HepG2 (cell line): ENCODE data around the gene AXDND1. TPM values are rescaled to one million over a fixed set of nuclear protein-coding genes. Genes with fewer than 3 reads are reported as not detected.

Source experiments
- DPF2 ChIP-seq: sonication (generic); formaldehyde crosslinking; IDR thresholded peaks from 2 replicates; pipeline ENCODE4 v1.4.0; 2020; ENCODE audit warnings: mild to moderate bottlenecking, low read depth, missing genetic modification reagents, borderline replicate concordance
- EED ChIP-seq: sonication (generic); formaldehyde crosslinking; IDR thresholded peaks from 2 replicates; pipeline ENCODE4 v1.5.0; 2020; ENCODE audit warnings: mild to moderate bottlenecking, missing genetic modification reagents
- ELF3 ChIP-seq: IDR thresholded peaks from 2 replicates; pipeline ENCODE4 v1.6.1; 2016; ENCODE audit warnings: missing genetic modification reagents, missing compliant biosample characterization
- KDM6A ChIP-seq: IDR thresholded peaks from 2 replicates; pipeline ENCODE4 v1.6.1; 2016; ENCODE audit warnings: low read depth
- SALL1 ChIP-seq: sonication (generic); formaldehyde crosslinking; IDR thresholded peaks from 2 replicates; pipeline ENCODE4 v1.8.0; 2022; ENCODE audit warnings: mild to moderate bottlenecking, missing genetic modification reagents
- SIX4 ChIP-seq: sonication (generic); formaldehyde crosslinking; IDR thresholded peaks from 2 replicates; pipeline ENCODE4 v1.4.0; 2020; ENCODE audit warnings: missing genetic modification reagents
- UBTF ChIP-seq: sonication (generic); formaldehyde crosslinking; IDR thresholded peaks from 2 replicates; pipeline ENCODE4 v1.4.0; 2020; ENCODE audit warnings: mild to moderate bottlenecking, missing genetic modification reagents
- ZBTB42 ChIP-seq: sonication (generic); formaldehyde crosslinking; IDR thresholded peaks from 2 replicates; pipeline ENCODE4 v1.5.0; 2020; ENCODE audit warnings: mild to moderate bottlenecking, missing genetic modification reagents
- ZFP36L1 ChIP-seq: sonication (generic); formaldehyde crosslinking; IDR thresholded peaks from 2 replicates; pipeline ENCODE4 v1.8.0; 2022; ENCODE audit warnings: mild to moderate bottlenecking, missing genetic modification reagents, moderate library complexity
- ZNF136 ChIP-seq: sonication (generic); formaldehyde crosslinking; IDR thresholded peaks from 2 replicates; pipeline ENCODE4 v1.8.1; 2022; ENCODE audit warnings: low read depth, mild to moderate bottlenecking, moderate library complexity, missing genetic modification reagents
- ZNF44 ChIP-seq: sonication (generic); formaldehyde crosslinking; IDR thresholded peaks from 2 replicates; pipeline ENCODE4 v1.5.1; 2020; ENCODE audit warnings: mild to moderate bottlenecking, missing genetic modification reagents
- ZNF674 ChIP-seq: sonication (generic); formaldehyde crosslinking; IDR thresholded peaks from 2 replicates; pipeline ENCODE4 v1.5.0; 2020; ENCODE audit warnings: low read depth, mild to moderate bottlenecking, missing genetic modification reagents
- ZSCAN25 ChIP-seq: sonication (generic); formaldehyde crosslinking; IDR thresholded peaks from 2 replicates; pipeline ENCODE4 v1.8.0; 2022; ENCODE audit warnings: mild to moderate bottlenecking, missing genetic modification reagents
- ZSCAN31 ChIP-seq: sonication (generic); formaldehyde crosslinking; IDR thresholded peaks from 2 replicates; pipeline ENCODE4 v1.5.0; 2020; ENCODE audit warnings: low read depth, mild to moderate bottlenecking, missing genetic modification reagents
- polyA plus RNA-seq, 8 experiments: library from polyadenylated mRNA; depleted of rRNA in 3 of 8; stranded (reverse) in 7 of 8; unstranded in 1 of 8; fragments of >200 nt; fragmentation: Illumina TruSeq in 4 of 8; extraction: Trizol in 4 of 8; gene quantifications; 2 replicates each; pipeline versions ENCODE4 v1.2.1 to v1.2.3, GENCODE V29; 2011 to 2016; ENCODE audit warnings: low read depth in 4 of 8, missing spikeins in 1 of 8, mixed read lengths in 1 of 8; ENCODE audit not compliant: insufficient read depth in 1 of 8
- total RNA-seq, 5 experiments: library from RNA; depleted of rRNA; stranded (reverse); fragments of >200 nt; fragmentation: Illumina TruSeq; extraction: Trizol; gene quantifications; 2 replicates each; pipeline ENCODE4 v1.2.3, GENCODE V29; 2016; ENCODE audit warnings: low read depth in 1 of 5
- TF ChIP-seq, protein P1 (sequence below): sonication (generic); formaldehyde crosslinking; IDR thresholded peaks from 2 replicates; pipeline ENCODE4 v1.8.0; 2022; ENCODE audit warnings: missing genetic modification reagents, low read depth, mild to moderate bottlenecking, borderline replicate concordance
- TF ChIP-seq, protein P2 (sequence below): sonication (generic); formaldehyde crosslinking; conservative IDR thresholded peaks from 2 replicates; pipeline ENCODE4 v1.4.0; 2020; ENCODE audit warnings: mild to moderate bottlenecking, missing genetic modification reagents, moderate library complexity
- TF ChIP-seq, protein P3 (sequence below): sonication (generic); formaldehyde crosslinking; IDR thresholded peaks from 2 replicates; pipeline ENCODE4 v1.4.0; 2020; ENCODE audit warnings: mild to moderate bottlenecking, missing genetic modification reagents

The AXDND1 gene
- total and polyA plus RNA-seq, 2 of the 13 experiments (the other 11 are each of a cell fraction or from before 2014, with no cell fraction given): 0.15 to 0.40 TPM

DNA sequence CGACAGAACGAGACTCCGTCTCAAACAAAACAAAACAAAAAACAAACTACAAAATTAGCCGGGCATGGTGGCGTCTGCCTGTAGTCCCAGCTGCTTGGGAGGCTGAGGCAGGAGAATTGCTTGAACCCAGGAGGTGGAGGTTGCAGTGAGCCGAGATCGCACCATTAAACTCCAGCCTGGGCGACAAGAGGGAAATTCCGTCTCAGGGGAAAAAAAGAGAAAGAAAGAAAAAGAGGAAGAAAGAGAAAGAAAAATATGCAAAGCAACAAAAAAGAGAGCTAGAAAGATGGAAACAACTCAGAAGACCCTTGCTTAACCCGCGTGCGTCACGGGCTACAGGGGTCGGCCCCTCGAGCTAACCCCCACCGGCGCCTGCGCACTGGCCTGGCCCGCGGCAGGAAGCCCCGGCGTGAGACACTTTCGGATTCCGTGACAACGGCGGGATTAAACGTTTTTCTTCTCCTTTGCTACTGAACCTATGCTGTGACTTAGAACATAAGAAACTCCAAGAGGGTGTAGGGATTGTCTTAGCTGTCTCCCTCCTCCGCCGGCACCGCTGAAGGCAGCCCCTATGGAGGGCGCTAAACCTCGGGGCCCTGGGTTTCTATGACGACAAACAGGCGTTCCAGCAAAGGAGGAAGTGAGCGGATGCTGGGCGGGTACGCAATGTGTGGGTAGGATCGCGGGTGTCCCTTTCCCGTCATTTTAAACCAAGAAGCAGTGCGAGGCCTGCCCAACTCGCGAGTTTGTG, at the start of gene AXDND1 (continued):
- TF ChIP-seq, protein P1, sequence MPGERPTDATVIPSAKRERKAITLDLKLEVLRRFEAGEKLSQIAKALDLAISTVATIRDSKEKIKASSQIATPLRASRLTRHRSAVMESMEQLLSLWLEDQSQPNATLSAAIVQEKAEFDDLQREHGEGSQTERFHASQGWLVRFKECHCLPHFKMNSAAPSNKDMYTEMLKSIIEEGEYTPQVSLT (CRISPR knock-in tag): no peak
- TF ChIP-seq ZNF136 (no peak), ZNF674 (CRISPR knock-in tag) (no peak), UBTF (CRISPR knock-in tag) (peak; percentile 62), ZNF44 (CRISPR knock-in tag) (no peak), KDM6A (no peak), ZFP36L1 (no peak), ZSCAN25 (CRISPR knock-in tag) (no peak), EED (CRISPR knock-in tag) (no peak), SALL1 (CRISPR knock-in tag) (peak; percentile 77; the same call in 1 of the 2 replicates), DPF2 (CRISPR knock-in tag) (no peak), ZSCAN31 (no peak), SIX4 (CRISPR knock-in tag) (no peak), ZBTB42 (CRISPR knock-in tag) (0 out of 2 replicates have a peak, but pooled peaks have one; percentile 33), ELF3 (peak; percentile 86)
- TF ChIP-seq, protein P2, sequence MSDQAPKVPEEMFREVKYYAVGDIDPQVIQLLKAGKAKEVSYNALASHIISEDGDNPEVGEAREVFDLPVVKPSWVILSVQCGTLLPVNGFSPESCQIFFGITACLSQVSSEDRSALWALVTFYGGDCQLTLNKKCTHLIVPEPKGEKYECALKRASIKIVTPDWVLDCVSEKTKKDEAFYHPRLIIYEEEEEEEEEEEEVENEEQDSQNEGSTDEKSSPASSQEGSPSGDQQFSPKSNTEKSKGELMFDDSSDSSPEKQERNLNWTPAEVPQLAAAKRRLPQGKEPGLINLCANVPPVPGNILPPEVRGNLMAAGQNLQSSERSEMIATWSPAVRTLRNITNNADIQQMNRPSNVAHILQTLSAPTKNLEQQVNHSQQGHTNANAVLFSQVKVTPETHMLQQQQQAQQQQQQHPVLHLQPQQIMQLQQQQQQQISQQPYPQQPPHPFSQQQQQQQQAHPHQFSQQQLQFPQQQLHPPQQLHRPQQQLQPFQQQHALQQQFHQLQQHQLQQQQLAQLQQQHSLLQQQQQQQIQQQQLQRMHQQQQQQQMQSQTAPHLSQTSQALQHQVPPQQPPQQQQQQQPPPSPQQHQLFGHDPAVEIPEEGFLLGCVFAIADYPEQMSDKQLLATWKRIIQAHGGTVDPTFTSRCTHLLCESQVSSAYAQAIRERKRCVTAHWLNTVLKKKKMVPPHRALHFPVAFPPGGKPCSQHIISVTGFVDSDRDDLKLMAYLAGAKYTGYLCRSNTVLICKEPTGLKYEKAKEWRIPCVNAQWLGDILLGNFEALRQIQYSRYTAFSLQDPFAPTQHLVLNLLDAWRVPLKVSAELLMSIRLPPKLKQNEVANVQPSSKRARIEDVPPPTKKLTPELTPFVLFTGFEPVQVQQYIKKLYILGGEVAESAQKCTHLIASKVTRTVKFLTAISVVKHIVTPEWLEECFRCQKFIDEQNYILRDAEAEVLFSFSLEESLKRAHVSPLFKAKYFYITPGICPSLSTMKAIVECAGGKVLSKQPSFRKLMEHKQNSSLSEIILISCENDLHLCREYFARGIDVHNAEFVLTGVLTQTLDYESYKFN (CRISPR knock-in tag): no peak; the same call in 1 of the 2 replicates
- TF ChIP-seq, protein P3, sequence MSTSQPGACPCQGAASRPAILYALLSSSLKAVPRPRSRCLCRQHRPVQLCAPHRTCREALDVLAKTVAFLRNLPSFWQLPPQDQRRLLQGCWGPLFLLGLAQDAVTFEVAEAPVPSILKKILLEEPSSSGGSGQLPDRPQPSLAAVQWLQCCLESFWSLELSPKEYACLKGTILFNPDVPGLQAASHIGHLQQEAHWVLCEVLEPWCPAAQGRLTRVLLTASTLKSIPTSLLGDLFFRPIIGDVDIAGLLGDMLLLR: no peak; the same call in 1 of the 2 replicates
